ENCODE results near the gene PIH1D2. TPM values are rescaled to one million over a fixed set of nuclear protein-coding genes. Genes with fewer than 3 reads are reported as not detected.

Gene PIH1D2, protein sequence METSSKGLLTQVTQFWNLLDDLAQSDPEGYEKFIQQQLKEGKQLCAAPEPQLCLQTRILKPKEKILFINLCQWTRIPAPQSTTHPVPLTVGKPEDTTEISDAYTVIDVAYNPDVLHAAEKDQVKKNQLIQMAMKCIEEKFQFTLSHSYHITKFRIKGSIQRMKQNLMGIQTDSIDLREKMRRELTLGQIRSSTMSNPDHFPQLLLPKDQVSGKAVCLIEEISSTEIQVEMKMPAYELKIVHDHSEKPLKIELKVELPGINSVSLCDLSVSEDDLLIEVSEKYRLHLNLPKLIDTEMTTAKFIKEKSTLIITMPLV
- 1 to 10 TPM in 2 of 3 donors, under 1 TPM in 1; 0.65 to 2.4 (median 1.5) TPM for total RNA-seq
- long read RNA-seq, donor 1, partial matches to known transcripts, result 0 of 1 reads
- long read RNA-seq, donor 1, other reads (novel, unspliced or antisense), result 1 of 1 reads
- long read RNA-seq, donor 2, partial matches to known transcripts, result 0 of 3 reads
- long read RNA-seq, donor 2, other reads (novel, unspliced or antisense), result 0 of 3 reads

DNA sequence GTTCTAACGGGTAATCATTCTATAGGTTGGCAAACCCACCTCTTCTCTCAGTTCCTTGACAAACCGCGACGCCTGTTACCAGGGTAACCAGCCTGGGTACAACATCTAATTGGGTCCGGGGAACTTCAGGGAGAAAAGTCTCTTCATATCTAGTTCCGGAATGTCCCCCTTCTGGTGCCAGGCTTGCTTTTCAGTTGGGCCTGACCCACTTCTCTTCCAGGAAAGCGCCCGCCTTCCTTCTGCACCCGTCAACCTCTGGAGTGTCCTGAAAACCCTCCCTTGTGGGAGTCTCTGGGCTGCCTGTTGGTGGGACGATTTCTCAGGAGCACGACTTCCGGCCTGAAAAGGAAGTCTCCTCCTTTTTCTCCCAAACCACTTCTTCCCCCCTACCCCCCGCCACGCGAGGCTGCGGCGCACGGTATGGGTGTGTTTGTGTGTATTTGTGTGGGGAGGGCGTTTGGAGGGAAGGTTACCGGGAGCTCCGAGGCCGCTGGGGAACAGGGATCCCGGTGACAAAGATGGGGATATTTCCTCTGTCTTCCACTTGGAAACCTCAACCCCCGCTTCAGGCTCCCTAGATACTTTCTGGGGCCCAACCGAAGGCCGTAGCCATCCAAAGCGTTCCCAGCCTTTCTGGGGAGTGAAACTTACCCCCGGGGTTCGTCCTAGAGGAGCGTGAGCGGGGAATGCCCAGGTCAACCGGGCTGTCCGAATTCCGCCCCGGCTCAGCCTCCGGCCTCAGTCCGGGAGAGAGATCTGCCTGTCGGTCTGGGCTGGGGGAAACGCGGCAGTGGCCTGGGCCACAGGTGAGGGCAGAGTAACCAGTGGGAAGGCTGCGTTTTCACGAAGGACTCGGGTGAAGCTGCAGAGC lies at the start of gene PIH1D2, which contains the start of gene NKAPD1:
Gene PIH1D2 (minus strand): TSS at position 77 of the 871 bp plus-strand sequence. CDS start 843 bp downstream, outside the sequence.
Gene NKAPD1 (plus strand): TSS at position 359 of the 871 bp plus-strand sequence. CDS start 1,276 bp downstream, outside the sequence.
- intact Hi-C loops (cut with DNase I, micrococcal nuclease), result no loop called here
- Histone ChIP-seq H3K4me1 (ENCODE audit: low read depth) (peaks cover 17% of the 10 kb centered on the region), H3K4me3 (peak within 1 kb of the TSS; percentile 48), H3K9me3 (no peaks in the 10 kb centered on the region), H3K36me3 (ENCODE audit: low read depth) (no peaks in the 10 kb centered on the region)
- ATAC-seq, result peak; percentile 95
- TF ChIP-seq, protein P1, sequence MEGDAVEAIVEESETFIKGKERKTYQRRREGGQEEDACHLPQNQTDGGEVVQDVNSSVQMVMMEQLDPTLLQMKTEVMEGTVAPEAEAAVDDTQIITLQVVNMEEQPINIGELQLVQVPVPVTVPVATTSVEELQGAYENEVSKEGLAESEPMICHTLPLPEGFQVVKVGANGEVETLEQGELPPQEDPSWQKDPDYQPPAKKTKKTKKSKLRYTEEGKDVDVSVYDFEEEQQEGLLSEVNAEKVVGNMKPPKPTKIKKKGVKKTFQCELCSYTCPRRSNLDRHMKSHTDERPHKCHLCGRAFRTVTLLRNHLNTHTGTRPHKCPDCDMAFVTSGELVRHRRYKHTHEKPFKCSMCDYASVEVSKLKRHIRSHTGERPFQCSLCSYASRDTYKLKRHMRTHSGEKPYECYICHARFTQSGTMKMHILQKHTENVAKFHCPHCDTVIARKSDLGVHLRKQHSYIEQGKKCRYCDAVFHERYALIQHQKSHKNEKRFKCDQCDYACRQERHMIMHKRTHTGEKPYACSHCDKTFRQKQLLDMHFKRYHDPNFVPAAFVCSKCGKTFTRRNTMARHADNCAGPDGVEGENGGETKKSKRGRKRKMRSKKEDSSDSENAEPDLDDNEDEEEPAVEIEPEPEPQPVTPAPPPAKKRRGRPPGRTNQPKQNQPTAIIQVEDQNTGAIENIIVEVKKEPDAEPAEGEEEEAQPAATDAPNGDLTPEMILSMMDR (IDR thresholded peaks at IDR 0.05), result no peak
- DNase-seq, result peak; percentile 77 to 86 (median 84)

DNA sequence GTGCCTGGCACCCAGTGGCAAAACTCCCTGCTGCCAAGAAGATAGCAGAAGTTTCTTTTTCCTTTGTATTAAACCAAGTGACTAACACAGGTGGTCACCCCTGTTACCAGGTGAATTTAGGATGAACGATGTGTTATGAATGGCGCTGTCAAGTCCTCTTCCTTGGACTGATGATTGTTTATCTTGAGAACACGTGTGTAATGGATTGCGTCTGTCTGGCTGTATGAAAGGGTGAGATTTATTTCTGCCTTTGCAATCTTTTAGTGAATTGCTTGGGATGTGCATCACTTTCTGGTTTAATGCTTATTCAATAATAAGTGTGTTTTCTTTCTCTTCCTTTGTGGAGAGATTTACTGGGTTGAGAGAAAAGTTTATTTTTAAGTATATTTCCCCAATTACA lies 49.3 kb upstream of the PIH1D2 start:
- H3K9me3 ChIP-seq, result no peaks in the 10 kb centered on the region
- DNase-seq (no peak), ATAC-seq (no peak)
- H3K4me1 ChIP-seq (ENCODE audit: low read depth), result peaks cover 2% of the 10 kb centered on the region
- no peak overlapping the region for H3K4me3 ChIP-seq
- TF ChIP-seq, protein P1 (IDR thresholded peaks at IDR 0.05), result no peak
- intact Hi-C loops (cut with DNase I, micrococcal nuclease), result no loop called here
- no peaks in the 10 kb centered on the region for H3K36me3 ChIP-seq (ENCODE audit: low read depth)

DNA sequence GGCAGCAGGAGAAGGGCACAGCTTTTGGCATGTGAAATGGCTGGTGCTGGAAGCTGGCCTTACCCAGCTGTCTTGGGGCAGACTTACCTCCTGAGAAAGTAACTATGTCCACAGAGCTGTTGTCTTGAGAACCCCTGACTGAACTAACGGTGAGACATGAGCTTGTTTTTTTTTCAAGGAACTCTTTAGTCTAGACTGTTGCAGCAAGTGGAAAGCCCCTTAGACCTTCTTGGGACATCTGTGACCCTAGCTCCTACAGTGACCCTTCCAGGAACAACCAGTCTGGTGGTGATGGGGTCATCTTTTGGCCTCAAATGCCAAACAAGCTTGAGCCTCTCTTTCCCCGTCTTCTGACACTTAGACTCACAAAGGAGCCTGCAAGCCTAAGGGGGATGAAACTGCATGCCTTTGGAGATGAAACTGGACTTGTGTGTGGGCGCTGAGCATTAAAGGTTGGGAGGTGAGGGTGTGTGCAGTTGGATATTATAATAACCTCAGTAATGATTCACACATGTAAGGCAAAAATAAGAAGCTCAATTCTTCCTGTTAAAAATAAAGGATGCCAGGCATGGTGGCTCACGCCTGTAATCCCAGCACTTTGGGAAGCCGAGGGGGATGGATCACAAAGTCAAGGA lies 48.3 kb upstream of the PIH1D2 start:
- no peaks in the 10 kb centered on the region for H3K36me3 ChIP-seq (ENCODE audit: low read depth)
- H3K4me1 ChIP-seq (ENCODE audit: low read depth), result no peaks in the 10 kb centered on the region
- H3K9me3 ChIP-seq, result no peaks in the 10 kb centered on the region
- DNase-seq (no peak), ATAC-seq (no peak)
- intact Hi-C loops (cut with DNase I, micrococcal nuclease), result no loop called here
- H3K4me3 ChIP-seq, result no peak overlapping the region
- TF ChIP-seq, protein P1 (IDR thresholded peaks at IDR 0.05), result no peak

DNA sequence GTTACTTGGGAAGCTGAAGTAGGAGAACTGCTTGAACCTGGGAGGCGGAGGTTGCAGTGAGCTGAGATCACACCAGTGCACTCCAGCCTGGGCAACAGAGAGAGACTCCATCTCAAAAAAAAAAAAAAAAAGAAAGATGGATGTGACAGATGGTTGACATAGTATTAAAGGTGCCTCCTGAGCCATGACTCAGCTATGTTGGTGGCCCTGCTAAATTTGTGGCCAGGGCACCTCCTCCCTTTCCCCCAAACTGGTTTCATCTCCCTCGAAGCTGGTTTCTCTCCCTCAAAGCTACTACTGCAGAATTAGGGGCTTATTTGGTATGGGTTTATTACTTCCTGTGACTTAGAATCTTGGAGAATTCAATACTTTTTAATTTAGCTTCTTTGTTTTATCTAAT lies 44.4 kb upstream of the PIH1D2 start:
- intact Hi-C loops (cut with DNase I, micrococcal nuclease), result loop anchor here (10.0 kb wide), 1 partner anchor 57 kb away; the partner anchor contains the start of gene BCO2 (in 2 of the 2)
- H3K4me3 ChIP-seq, result no peak overlapping the region
- no peaks in the 10 kb centered on the region for H3K9me3 ChIP-seq
- no peak for DNase-seq
- no peaks in the 10 kb centered on the region for H3K4me1 ChIP-seq (ENCODE audit: low read depth)
- no peaks in the 10 kb centered on the region for H3K36me3 ChIP-seq (ENCODE audit: low read depth)
- TF ChIP-seq, protein P1 (IDR thresholded peaks at IDR 0.05), result no peak
- ATAC-seq, result no peak

DNA sequence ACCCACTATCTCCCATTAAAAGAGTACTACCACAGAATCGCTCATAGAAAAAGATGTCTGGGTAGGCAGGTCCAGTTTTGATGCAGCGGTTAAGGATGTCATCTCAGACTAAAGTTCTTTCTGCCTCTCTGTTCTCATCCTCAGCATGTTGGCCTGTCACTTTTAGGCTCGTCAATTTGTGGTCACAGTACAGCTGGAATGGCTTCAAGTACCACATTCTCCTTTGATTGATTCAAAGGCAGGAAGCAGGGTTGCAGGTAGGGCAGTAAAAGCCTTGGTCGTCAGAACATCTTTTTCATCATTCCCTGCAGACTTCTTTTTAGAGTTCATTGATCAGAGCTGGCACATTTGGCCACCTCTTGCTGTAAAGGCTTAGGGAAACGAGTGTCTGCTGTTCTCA lies 41.6 kb upstream of the PIH1D2 start:
- intact Hi-C loops (cut with DNase I, micrococcal nuclease), result loop anchor here (10.0 kb wide), 1 partner anchor 59 kb away; the partner anchor contains the start of gene BCO2 (in 2 of the 2)
- H3K4me1 ChIP-seq (ENCODE audit: low read depth), result no peaks in the 10 kb centered on the region
- ATAC-seq (no peak), DNase-seq (no peak)
- H3K4me3 ChIP-seq, result no peak overlapping the region
- H3K36me3 ChIP-seq (ENCODE audit: low read depth), result no peaks in the 10 kb centered on the region
- TF ChIP-seq, protein P1 (IDR thresholded peaks at IDR 0.05), result no peak
- H3K9me3 ChIP-seq, result no peaks in the 10 kb centered on the region

Measured in mucosa of descending colon (tissue), 3 donors.